Astrocyte of the cerebellum (primary cell): ENCODE data around the gene PCP4L1.

Source experiments
- DNase-seq: peaks from one replicate; pipeline ENCODE4 v3.0.0-alpha.2; 2011; ENCODE audit warnings: low read depth
- H3K4me3 ChIP-seq: 2 replicates; pipeline ENCODE4 v1.5.1; 2011; ENCODE audit warnings: mild to moderate bottlenecking, low read depth, low read length, moderate library complexity
- in situ Hi-C: cut with HindIII; loops from 2 replicates; pipeline ENCODE4 v1.10.0; 2017; ENCODE audit warnings: low sequenced_read_pairs
- TF ChIP-seq, protein P1 (sequence below): IDR thresholded peaks from 2 replicates; pipeline ENCODE4 v1.5.1; 2012; ENCODE audit warnings: low read length, low read depth, moderate library complexity, mild to moderate bottlenecking; ENCODE audit errors: missing control alignments

The PCP4L1 gene

DNA sequence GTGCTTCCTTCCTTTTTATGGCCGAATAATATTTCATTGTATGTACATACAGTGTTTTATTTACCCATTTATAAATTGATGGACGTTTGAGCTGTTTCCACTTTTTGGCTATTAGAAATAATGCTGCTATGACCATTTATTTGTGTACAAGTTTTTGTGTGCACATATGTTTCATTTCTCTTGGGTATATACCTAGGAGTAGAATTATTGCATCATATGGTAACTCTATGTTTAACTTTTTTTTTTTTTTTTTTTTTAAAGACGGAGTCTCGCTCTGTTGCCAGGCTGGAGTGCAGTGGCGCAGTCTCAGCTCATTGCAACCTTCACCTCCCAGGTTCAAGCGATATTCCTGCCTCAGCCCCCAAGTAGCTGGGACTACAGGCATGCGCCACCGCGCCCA is 74.6 kb downstream of the PCP4L1 start:
- H3K4me3 ChIP-seq: no peak overlapping the region
- in situ Hi-C loops: no loop called here
- TF ChIP-seq, protein P1, sequence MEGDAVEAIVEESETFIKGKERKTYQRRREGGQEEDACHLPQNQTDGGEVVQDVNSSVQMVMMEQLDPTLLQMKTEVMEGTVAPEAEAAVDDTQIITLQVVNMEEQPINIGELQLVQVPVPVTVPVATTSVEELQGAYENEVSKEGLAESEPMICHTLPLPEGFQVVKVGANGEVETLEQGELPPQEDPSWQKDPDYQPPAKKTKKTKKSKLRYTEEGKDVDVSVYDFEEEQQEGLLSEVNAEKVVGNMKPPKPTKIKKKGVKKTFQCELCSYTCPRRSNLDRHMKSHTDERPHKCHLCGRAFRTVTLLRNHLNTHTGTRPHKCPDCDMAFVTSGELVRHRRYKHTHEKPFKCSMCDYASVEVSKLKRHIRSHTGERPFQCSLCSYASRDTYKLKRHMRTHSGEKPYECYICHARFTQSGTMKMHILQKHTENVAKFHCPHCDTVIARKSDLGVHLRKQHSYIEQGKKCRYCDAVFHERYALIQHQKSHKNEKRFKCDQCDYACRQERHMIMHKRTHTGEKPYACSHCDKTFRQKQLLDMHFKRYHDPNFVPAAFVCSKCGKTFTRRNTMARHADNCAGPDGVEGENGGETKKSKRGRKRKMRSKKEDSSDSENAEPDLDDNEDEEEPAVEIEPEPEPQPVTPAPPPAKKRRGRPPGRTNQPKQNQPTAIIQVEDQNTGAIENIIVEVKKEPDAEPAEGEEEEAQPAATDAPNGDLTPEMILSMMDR: no peak
- no peak for DNase-seq
